Measurements from ENCODE around the gene PARP8. TPM values are rescaled to one million over a fixed set of nuclear protein-coding genes. Genes with fewer than 3 reads are reported as not detected.

PARP8 gene
- total RNA-seq, 4 donors from 2014 or later = 4.8 to 13.7 (median 8.2) TPM

GRCh38 chr5:50864466-50864865 is 198.0 kb downstream of the PARP8 start:
- no peak overlapping the region for H3K4me3 ChIP-seq (ENCODE audit: low read depth, poor library complexity, severe bottlenecking)
- DNase-seq (ENCODE audit: low spot score in 2 of 2) = no peak
- TF ChIP-seq POLR2A (IDR thresholded peaks at IDR 0.05) (no peak), CTCF (IDR thresholded peaks at IDR 0.05) (no peak)
- 51 to 61% methylated on average over 2 of the region's 2 CpGs for WGBS, 2 donors
- intact Hi-C loops (cut with DNase I; ENCODE audit: low total_unique reads) = no loop called here

GRCh38 chr5:50866415-50866814 is 200.0 kb downstream of the PARP8 start:
- no peak for DNase-seq (ENCODE audit: low spot score in 2 of 2)
- intact Hi-C loops (cut with DNase I; ENCODE audit: low total_unique reads) = no loop called here
- TF ChIP-seq POLR2A (IDR thresholded peaks at IDR 0.05) (no peak), CTCF (IDR thresholded peaks at IDR 0.05) (no peak)
- H3K4me3 ChIP-seq (ENCODE audit: low read depth, poor library complexity, severe bottlenecking) = no peak overlapping the region
- 79 to 80% methylated on average over 1 of the region's 1 CpG for WGBS, 2 donors

GRCh38 chr5:50867140-50867539 is 200.7 kb downstream of the PARP8 start:
- 83 to 87% methylated on average over 3 of the region's 3 CpGs for WGBS, 2 donors
- TF ChIP-seq CTCF (IDR thresholded peaks at IDR 0.05) (no peak), POLR2A (IDR thresholded peaks at IDR 0.05) (no peak)
- H3K4me3 ChIP-seq (ENCODE audit: low read depth, poor library complexity, severe bottlenecking) = no peak overlapping the region
- DNase-seq (ENCODE audit: low spot score in 2 of 2) = no peak
- intact Hi-C loops (cut with DNase I; ENCODE audit: low total_unique reads) = no loop called here

- TF ChIP-seq CTCF (IDR thresholded peaks at IDR 0.05) = no peak
- TF ChIP-seq POLR2A (IDR thresholded peaks at IDR 0.05) = no peak
- no peak for DNase-seq (ENCODE audit: low spot score in 2 of 2)
- no peak overlapping the region for H3K4me3 ChIP-seq (ENCODE audit: low read depth, poor library complexity, severe bottlenecking)
- intact Hi-C loops (cut with DNase I; ENCODE audit: low total_unique reads) = no loop called here
- WGBS, 2 donors = 67 to 72% methylated on average over 2 of the region's 2 CpGs
These were observed 207.3 kb downstream of the PARP8 start for GRCh38 chr5:50873595-50874277.

- TF ChIP-seq POLR2A (IDR thresholded peaks at IDR 0.05) (no peak), CTCF (IDR thresholded peaks at IDR 0.05) (no peak)
- 60 to 62% methylated on average over 6 of the region's 6 CpGs for WGBS, 2 donors
- no peak overlapping the region for H3K4me3 ChIP-seq (ENCODE audit: low read depth, poor library complexity, severe bottlenecking)
- intact Hi-C loops (cut with DNase I; ENCODE audit: low total_unique reads) = no loop called here
- no peak for DNase-seq (ENCODE audit: low spot score in 2 of 2)
These were observed 208.0 kb downstream of the PARP8 start for GRCh38 chr5:50874306-50875001.
